Mesodermal cell (in vitro differentiated cells): ENCODE data around the gene FGF3.

Experiments used
- H3K27ac ChIP-seq: 2 replicates; pipeline ENCODE4 v1.7.0; 2013; ENCODE audit warnings: mild to moderate bottlenecking, low read depth, low read length, moderate library complexity; ENCODE audit not compliant: severe bottlenecking
- H3K36me3 ChIP-seq: 2 replicates; pipeline ENCODE4 v1.7.1; 2013; ENCODE audit warnings: mild to moderate bottlenecking, low read length, moderate library complexity; ENCODE audit not compliant: control insufficient read depth, insufficient read depth
- H3K4me1 ChIP-seq: one replicate; pipeline ENCODE4 v1.7.1; 2013; ENCODE audit warnings: mild to moderate bottlenecking, low read length; ENCODE audit not compliant: insufficient read depth, control insufficient read depth, poor library complexity, severe bottlenecking
- H3K4me3 ChIP-seq: 2 replicates; pipeline ENCODE4 v1.7.0; 2013; ENCODE audit warnings: low read length, control low read depth, mild to moderate bottlenecking; ENCODE audit not compliant: insufficient read depth, poor library complexity, severe bottlenecking; ENCODE audit errors: extremely low read depth
- H3K9me3 ChIP-seq: 2 replicates; pipeline ENCODE4 v1.7.1; 2013; ENCODE audit warnings: mild to moderate bottlenecking, low read length, moderate library complexity; ENCODE audit not compliant: control insufficient read depth
- WGBS, 2 experiments: methylation state at CpG; one replicate each; pipeline ENCODE4 v1.1.5; 2013; ENCODE audit warnings: missing lambda C conversion rate in 2 of 2; ENCODE audit not compliant: insufficient coverage in 2 of 2; 5-methylcytosine and 5-hydroxymethylcytosine counted together

FGF3 gene

DNA sequence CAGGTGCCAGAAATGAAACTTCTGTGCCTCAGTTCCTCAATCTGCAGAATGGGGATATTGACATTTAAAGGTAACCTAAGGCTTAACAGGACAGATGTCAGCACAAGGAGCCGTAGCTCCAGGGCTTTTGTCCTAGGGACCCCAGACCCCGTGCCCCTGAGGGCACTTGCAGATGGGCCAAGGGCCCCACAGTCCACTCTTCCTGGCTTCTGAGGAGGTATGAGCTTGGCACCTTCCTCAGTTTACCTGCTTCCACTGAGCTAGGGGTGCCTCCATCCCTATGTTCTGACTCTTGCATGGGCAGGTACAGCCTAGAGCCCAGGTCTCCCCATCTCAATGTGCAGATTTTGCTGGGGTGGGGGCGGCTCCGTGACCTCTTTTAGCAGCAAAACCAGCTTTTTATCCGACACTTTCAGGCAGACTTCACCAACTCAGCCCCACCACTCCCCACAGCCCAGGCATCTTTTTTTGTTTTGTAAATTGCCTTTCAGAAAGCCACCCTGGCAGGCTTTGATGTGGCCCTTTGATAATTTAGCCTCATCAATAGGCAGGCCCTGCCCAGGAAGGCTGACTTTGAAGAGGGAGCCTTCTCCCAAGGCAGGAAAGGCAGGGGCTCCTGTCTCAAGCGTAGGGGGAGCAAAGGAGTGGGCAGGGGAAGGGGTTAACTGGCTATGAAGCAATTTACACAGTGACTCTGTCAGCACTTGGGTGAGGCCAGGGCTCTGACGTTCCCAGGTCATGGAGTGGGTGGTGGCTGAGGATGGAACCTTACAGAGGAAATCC is 23.7 kb upstream of the FGF3 start:
- H3K4me1 ChIP-seq, result no peaks in the 10 kb centered on the region
- H3K9me3 ChIP-seq, result no peaks in the 10 kb centered on the region
- no peak overlapping the region for H3K4me3 ChIP-seq
- WGBS, 2 experiments, result 39 to 40% methylated on average over 6 to 7 of the region's 7 CpGs
- H3K36me3 ChIP-seq, result no peaks in the 10 kb centered on the region
- no peak overlapping the region for H3K27ac ChIP-seq

DNA sequence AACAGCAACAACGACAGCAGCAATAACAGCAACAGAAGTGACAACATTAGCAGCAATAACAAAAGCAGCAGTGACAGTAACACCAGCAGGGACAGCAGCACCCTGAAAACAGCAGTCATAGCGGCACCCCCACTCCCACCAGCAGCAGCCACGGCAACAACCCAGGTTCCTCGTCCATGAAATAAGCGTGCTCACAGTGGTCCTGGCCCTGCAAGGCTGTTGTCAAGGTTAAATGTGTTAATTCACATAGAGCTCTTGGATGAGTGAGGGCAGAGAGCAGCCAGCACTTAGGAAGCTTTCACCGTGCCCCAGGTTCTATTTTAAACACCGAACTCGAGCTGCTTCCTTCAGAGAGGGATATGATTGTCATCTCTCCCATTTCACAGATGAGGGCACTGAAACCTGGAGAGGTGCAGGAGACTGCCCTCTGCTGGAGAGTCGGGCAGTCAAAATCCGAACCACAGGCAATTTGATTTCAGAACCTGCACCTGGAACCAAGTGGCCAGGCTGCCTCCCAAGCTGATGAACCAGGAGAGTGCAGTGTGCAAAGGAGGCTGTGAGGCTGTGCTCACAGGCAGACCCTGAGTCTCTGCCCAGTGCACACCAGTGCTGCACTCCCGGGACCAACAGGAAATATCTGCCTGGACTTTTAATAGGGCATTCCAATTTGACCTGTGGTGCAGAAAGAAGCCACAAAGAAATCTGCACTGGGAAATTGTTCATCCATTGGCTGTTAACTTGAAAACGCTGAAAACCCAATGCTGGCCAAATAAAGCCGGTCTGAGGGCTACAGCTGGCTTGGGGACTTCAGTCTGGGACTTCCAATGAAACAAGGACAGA is 22.9 kb upstream of the FGF3 start:
- H3K9me3 ChIP-seq, result no peaks in the 10 kb centered on the region
- H3K36me3 ChIP-seq, result no peaks in the 10 kb centered on the region
- H3K4me1 ChIP-seq, result no peaks in the 10 kb centered on the region
- 67 to 71% methylated on average over 9 to 12 of the region's 13 CpGs for WGBS, 2 experiments
- H3K27ac ChIP-seq, result no peak overlapping the region
- H3K4me3 ChIP-seq, result no peak overlapping the region

DNA sequence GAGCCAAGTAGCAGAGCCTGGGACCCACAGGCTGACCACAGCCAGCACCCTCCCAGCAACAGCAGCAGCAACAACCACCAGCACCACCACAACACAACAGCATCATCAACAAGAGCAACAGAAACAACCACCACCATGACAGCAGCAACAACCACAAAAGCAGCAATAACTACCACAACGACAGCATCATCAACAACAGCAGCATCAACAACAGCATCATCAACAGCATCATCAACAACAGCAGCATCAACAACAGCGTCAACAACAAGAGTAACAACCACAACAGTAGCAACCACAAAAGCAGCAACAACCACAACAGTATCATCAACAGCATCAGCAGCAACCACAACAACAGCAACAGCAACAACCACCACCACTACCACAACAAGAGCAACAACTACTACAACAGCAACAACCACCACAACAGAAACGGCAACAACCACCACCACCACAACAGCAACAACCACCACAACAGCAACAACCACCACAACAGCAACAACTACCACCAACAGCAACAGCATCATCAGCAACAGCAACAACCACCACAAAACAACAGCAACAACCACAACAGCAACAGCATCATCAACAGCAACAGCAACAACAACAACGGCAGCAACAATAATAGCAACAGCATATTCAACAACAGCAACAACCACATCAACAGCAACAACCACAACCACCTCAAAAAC is 22.1 kb upstream of the FGF3 start:
- WGBS, 2 experiments, result 43 to 63% methylated on average over 4 of the region's 4 CpGs
- Histone ChIP-seq H3K36me3 (no peaks in the 10 kb centered on the region), H3K4me1 (no peaks in the 10 kb centered on the region), H3K27ac (no peak overlapping the region), H3K9me3 (no peaks in the 10 kb centered on the region), H3K4me3 (no peak overlapping the region)

DNA sequence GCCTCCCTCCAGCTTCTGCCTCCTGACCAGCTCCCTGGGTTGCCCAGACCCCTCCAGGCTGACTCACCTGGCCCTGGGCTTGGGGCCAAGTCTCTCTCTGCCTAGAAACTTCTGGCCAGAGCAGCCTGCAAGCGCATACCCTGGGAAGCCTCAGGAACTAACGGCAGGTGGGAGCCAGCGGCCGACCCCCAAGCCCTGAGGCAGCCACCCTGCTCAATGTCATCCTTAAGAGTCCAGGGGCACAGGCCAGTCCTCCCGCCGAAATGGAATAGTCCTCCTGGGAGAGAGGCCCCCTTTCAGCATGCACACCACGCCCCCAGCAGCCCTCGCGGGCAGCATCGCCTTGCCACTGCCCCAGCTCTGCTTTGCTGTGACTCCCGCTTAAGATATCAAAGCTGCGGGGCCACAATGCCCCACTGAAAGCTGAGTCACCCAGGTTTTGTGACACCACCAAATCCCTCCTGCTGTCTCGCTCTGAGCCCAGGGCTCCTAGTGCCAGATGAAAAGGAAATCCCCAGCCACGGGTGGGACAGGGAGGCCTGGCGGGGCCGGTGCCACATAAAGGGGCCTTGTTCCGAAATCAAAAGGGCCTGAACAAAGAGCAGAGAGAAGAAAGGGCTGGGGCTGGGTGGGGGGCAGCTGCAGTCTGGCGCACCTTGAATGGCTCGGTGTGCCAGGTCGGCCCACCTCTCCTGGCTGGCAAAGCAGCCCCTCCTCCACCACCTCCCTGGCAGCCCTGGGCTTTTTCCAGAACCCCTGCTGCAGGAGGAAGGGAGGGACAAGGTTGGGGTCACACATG is 21.4 kb upstream of the FGF3 start:
- Histone ChIP-seq H3K4me3 (no peak overlapping the region), H3K9me3 (no peaks in the 10 kb centered on the region), H3K27ac (no peak overlapping the region), H3K4me1 (no peaks in the 10 kb centered on the region), H3K36me3 (no peaks in the 10 kb centered on the region)
- WGBS, 2 experiments, result 58 to 60% methylated on average over 11 to 18 of the region's 20 CpGs

DNA sequence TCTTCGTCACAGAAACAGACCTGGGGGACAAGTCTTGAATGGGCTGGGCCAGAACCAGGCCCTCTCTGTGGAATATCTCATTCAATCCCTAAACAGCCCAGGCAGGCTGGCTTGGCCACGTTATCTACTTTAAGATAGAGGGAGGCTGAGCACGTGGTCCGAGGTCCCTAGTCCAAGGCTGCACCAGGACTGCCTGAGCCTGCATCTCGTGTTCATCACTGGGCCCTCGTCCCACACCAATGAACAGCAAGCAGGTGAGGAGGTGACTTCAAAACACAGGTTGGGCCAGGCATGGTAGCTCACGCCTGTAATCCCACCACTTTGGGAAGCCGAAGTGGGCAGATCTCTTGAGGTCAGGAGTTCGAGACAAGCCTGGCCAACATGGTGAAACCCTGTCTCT is 20.3 kb upstream of the FGF3 start:
- H3K36me3 ChIP-seq, result no peaks in the 10 kb centered on the region
- H3K9me3 ChIP-seq, result no peaks in the 10 kb centered on the region
- no peak overlapping the region for H3K4me3 ChIP-seq
- WGBS, 2 experiments, result 96 to 98% methylated on average over 7 to 8 of the region's 9 CpGs
- H3K27ac ChIP-seq, result no peak overlapping the region
- H3K4me1 ChIP-seq, result peaks cover 3% of the 10 kb centered on the region

DNA sequence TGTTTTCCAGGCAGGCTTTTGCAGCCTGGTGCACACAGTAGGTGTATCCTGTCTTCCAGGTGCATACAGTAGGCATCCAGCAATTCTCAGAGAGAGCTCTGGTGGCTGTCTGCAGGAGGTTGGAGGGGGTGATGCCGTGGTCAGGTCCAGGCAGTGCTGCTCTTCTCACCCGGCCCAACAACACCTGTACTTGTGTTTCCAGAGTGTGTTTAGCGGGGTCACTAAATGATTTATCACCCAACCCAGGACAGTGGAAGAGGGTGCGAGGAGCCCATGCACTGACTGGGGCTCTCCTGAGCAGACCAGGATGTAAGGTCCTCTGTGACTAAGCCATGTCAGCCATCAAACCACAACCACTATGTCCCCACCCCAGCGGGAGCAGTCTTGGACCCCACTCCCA is 18.6 kb upstream of the FGF3 start:
- 93 to 97% methylated on average over 3 to 5 of the region's 5 CpGs for WGBS, 2 experiments

DNA sequence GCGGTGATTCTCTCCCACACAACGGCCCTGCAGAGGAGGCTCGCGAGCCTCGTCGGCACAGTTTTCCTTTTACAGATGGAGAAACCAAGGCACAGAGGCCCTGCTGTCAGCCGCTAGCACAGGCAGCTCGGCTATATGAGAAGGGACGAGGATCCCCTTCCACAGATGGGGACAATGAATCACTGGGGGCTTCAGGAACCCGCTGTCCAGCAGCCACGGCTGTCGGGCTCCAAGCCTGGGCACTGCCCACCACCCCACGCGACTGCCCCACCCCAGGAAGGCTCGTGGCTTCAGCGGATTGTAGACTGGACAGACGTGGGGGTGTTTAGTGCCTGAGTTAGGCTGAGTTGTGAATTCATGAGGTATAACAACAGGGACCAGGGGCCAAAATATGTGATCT is 17.2 kb upstream of the FGF3 start:
- H3K9me3 ChIP-seq, result no peaks in the 10 kb centered on the region
- WGBS, 2 experiments, result 85 to 90% methylated on average over 15 of the region's 17 CpGs
- H3K4me1 ChIP-seq, result peaks cover 3% of the 10 kb centered on the region
- no peaks in the 10 kb centered on the region for H3K36me3 ChIP-seq
- no peak overlapping the region for H3K27ac ChIP-seq
- no peak overlapping the region for H3K4me3 ChIP-seq

More for the DNA sequence above, 18.6 kb upstream of the FGF3 start:
- H3K4me3 ChIP-seq, result no peak overlapping the region
- no peaks in the 10 kb centered on the region for H3K9me3 ChIP-seq
- no peak overlapping the region for H3K27ac ChIP-seq
- no peaks in the 10 kb centered on the region for H3K36me3 ChIP-seq
- peaks cover 3% of the 10 kb centered on the region for H3K4me1 ChIP-seq

DNA sequence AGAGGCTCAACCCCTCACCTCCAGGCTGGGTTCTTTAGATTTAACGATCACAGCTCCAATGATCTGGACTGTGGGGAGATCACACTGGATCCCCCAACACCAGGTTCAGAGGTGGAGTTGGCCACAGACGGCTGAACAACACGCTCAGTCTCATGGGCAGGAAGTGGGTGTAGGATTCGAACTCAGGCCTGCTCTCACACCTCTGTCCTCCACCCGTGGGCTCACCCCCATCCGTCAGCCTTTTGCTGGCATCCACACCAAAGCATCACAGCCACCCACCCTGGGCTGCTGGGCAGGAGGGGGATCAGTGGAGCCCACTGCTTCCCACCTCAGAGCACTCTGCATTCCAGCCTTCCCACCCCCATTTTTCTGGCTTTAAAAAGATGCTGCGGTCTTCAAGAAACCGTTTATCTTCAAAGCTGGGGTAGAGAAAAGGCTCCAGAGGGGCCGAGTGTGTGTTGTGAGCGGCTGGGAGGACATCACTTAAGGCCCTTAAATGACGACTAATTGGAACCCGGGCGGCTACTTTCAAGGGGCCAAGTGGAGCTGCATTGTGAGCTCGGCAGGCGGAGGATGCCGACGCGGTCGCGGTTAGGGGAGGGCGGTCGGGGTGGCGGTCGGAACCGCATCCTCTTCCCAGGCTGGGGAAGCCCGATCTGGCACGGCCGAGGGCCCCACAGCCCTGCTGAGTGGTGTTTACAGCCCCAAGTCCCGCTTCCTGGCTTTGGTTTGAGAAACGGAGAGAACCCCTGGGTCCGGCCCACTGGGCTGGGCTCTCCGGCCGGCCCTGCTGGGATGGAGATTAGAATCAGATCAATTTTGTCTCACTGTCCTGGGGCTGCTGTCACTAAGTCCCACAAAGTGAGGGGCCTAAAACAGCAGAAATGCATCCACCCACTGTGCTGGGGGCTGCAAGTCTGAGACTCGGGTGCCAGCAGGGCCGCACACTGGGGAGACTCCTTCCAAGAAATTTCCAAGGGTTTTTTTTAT is 15.9 kb upstream of the FGF3 start:
- H3K4me1 ChIP-seq, result peaks cover 3% of the 10 kb centered on the region
- 59 to 63% methylated on average over 26 to 32 of the region's 35 CpGs for WGBS, 2 experiments
- no peaks in the 10 kb centered on the region for H3K9me3 ChIP-seq
- no peaks in the 10 kb centered on the region for H3K36me3 ChIP-seq
- no peak overlapping the region for H3K27ac ChIP-seq
- H3K4me3 ChIP-seq, result no peak overlapping the region

DNA sequence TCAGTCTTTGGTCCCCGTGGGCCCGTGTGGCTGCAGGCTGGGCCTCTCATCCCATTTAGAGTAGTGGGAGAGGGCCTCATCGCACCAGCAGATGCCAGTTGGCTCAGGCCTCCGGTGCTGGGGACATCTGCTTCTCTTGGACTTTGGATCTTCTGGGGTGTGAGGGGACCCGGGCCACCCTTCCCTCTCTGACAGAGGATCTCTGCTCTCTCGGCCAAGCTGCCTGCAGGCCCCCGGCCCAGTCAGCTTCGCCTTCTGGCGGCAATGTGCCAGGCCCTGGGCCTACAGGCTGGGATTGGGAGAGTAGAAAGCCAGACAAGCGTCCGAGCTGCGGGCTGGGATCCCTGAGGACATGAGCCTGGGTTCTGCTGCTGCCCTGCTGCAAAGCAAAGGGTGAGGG is 15.0 kb upstream of the FGF3 start:
- Histone ChIP-seq H3K36me3 (no peaks in the 10 kb centered on the region), H3K4me1 (peaks cover 3% of the 10 kb centered on the region), H3K4me3 (no peak overlapping the region), H3K27ac (no peak overlapping the region), H3K9me3 (no peaks in the 10 kb centered on the region)
- WGBS, 2 experiments, result 85 to 88% methylated on average over 5 to 12 of the region's 12 CpGs
